Measurements from ENCODE around the gene GLB1L2. TPM values are rescaled to one million over a fixed set of nuclear protein-coding genes. Genes with fewer than 3 reads are reported as not detected.
A peak's percentile ranks its signal among the peaks of the same experiment; 100 is the strongest.

The GLB1L2 gene, protein sequence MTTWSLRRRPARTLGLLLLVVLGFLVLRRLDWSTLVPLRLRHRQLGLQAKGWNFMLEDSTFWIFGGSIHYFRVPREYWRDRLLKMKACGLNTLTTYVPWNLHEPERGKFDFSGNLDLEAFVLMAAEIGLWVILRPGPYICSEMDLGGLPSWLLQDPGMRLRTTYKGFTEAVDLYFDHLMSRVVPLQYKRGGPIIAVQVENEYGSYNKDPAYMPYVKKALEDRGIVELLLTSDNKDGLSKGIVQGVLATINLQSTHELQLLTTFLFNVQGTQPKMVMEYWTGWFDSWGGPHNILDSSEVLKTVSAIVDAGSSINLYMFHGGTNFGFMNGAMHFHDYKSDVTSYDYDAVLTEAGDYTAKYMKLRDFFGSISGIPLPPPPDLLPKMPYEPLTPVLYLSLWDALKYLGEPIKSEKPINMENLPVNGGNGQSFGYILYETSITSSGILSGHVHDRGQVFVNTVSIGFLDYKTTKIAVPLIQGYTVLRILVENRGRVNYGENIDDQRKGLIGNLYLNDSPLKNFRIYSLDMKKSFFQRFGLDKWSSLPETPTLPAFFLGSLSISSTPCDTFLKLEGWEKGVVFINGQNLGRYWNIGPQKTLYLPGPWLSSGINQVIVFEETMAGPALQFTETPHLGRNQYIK
- 0.18 and 0.24 TPM in 2 replicates for polyA plus RNA-seq (2013)

DNA sequence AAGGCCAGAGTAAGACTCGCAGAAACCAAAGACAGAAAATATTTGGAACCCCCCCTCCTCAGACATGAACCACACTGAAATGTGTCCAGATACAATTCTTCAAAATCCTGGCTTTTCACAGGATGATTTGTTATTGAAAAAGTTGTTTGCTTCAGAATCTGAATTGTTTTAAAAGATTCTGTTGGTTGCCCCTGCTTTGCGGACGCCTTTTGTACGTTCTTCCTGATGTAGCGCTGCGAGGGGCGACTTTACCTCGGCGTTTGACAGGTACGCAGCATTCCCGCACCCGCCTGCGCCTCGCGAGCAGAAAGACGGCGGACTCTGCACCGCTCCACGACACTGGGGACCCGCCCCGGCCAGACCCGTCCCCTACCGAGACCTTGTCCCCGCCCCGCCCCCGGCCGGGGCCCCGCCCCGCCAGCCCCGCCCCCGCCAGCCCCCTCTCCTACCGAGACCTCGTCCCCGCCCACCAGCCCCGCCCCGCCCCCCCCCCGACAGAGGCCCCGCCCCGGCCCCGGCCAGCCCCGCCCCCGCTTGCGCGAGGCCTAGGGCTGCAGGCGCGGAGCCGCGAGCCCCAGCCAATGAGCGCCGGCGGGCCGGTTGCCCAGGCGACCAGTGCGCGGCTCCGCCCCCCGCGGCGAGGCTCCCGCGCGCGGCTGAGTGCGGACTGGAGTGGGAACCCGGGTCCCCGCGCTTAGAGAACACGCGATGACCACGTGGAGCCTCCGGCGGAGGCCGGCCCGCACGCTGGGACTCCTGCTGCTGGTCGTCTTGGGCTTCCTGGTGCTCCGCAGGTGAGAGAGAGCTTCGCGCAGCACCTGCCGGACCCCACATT is at the start of gene GLB1L2:
Gene GLB1L2 (plus strand): TSS at position 635 of the 835 bp plus-strand sequence. CDS start 74 bp downstream, at position 709.
- no peak within 1 kb of the TSS for H2BK12ac ChIP-seq (ENCODE audit: low read length)
- WGBS (ENCODE audit: extremely low coverage, insufficient coverage, insufficient read length) = no CpG with 5 or more reads among the region's 80 CpGs
- H3K36me3 ChIP-seq (ENCODE audit: control insufficient read depth in 1 of 2, insufficient read depth in 2 of 2, low read length in 2 of 2) = no peaks in the 10 kb centered on the region

DNA sequence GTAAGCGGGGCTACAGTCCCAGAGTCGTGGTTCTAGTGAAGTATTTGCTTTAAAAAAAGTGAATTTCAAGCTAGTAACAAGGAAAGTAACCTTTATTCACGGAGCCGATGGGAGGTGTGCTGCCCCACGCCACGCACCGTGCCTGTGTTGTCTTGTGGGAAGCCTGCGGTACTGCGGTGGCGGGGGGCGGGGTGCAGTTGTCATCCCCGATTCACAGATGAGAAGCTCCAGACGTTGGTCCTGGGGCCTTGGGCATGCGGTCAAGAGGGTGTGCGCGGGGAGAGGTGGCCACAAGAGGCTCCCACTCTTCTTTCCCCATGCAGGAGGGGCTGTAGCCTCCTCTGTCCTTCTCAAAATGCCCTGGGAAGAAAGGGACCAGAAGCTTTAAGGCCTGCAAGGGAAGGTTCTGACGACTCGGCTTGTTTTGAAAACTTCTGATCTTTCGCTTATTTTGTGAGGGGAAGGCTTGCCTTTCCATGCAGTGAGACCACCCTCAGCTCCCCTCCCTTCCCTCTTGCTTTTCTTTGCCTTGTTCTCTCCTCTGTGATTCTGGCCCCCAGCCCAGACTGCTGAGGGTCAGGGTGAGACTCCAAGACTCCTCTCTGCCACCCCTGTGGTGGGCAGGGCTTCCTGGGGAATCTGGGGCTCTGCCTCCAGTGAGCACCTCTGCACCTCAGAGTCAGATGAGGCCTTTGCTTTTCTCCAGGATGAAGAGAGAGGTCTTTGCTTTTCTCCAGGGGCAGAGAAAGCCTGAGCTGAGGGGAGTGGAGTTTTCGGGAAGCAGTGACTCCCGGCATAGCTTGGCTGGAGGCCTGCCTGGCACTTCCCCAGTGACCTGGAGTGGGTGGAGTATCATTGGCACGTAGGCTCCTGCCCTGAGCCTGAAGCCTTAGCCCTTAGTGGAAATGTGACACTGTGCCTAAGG is 49.4 kb upstream of the GLB1L2 start:
- Histone ChIP-seq H3K14ac (ENCODE audit: low read length) (no peak overlapping the region), H4K8ac (ENCODE audit: low read depth, low read length) (no peak overlapping the region), H3K9me3 (ENCODE audit: insufficient read depth, low read depth, low read length) (peaks cover 4% of the 10 kb centered on the region), H3K4me1 (ENCODE audit: control insufficient read depth in 1 of 2, insufficient read depth in 2 of 2, low read length in 2 of 2) (no peaks in the 10 kb centered on the region), H2AK5ac (ENCODE audit: low read length) (no peak overlapping the region), H2BK12ac (ENCODE audit: low read length) (no peak overlapping the region), H3K18ac (ENCODE audit: low read length) (no peak overlapping the region), H4K12ac (ENCODE audit: low read depth, low read length) (no peak overlapping the region), H3K79me1 (ENCODE audit: low read length) (no peaks in the 10 kb centered on the region), H3K79me2 (ENCODE audit: control insufficient read depth, insufficient read depth, low read length, poor library complexity) (no peaks in the 10 kb centered on the region), H3K27me3 (ENCODE audit: insufficient read depth, low read length) (peaks cover 10% of the 10 kb centered on the region), H2BK5ac (ENCODE audit: low read depth, low read length, poor library complexity) (no peak overlapping the region), H3K4ac (ENCODE audit: low read depth, low read length) (no peak overlapping the region), H3K4me3 (ENCODE audit: low read depth, low read length) (no peak overlapping the region), H3K36me3 (ENCODE audit: control insufficient read depth in 1 of 2, insufficient read depth in 2 of 2, low read length in 2 of 2) (no peaks in the 10 kb centered on the region), H3K27ac (ENCODE audit: low read depth, low read length) (no peak overlapping the region), H2BK120ac (ENCODE audit: insufficient read depth, low read length, poor library complexity) (no peak overlapping the region), H3K4me2 (ENCODE audit: low read length) (no peak overlapping the region), H3K9ac (ENCODE audit: low read length) (no peak overlapping the region), H3K23ac (ENCODE audit: low read length) (no peak overlapping the region), H4K91ac (ENCODE audit: low read depth, low read length) (no peak overlapping the region), H2AFZ (ENCODE audit: insufficient read depth, low read length, poor library complexity) (no peak overlapping the region)
- no peak for DNase-seq
- no CpG with 5 or more reads among the region's 22 CpGs for WGBS (ENCODE audit: extremely low coverage, insufficient coverage, insufficient read length)

More for the DNA sequence above, at the start of gene GLB1L2:
- Histone ChIP-seq H3K18ac (ENCODE audit: low read length) (no peak within 1 kb of the TSS), H2BK5ac (ENCODE audit: low read depth, low read length, poor library complexity) (no peak within 1 kb of the TSS), H2BK120ac (ENCODE audit: insufficient read depth, low read length, poor library complexity) (no peak within 1 kb of the TSS), H3K4me3 (ENCODE audit: low read depth, low read length) (peak within 1 kb of the TSS; percentile 61), H4K8ac (ENCODE audit: low read depth, low read length) (no peak within 1 kb of the TSS), H4K91ac (ENCODE audit: low read depth, low read length) (no peak within 1 kb of the TSS), H3K79me2 (ENCODE audit: control insufficient read depth, insufficient read depth, low read length, poor library complexity) (no peaks in the 10 kb centered on the region), H3K14ac (ENCODE audit: low read length) (no peak within 1 kb of the TSS), H3K4me2 (ENCODE audit: low read length) (peak within 1 kb of the TSS; percentile 91), H2AK5ac (ENCODE audit: low read length) (no peak within 1 kb of the TSS), H3K9me3 (ENCODE audit: insufficient read depth, low read depth, low read length) (no peaks in the 10 kb centered on the region), H3K9ac (ENCODE audit: low read length) (no peak within 1 kb of the TSS), H3K4me1 (ENCODE audit: control insufficient read depth in 1 of 2, insufficient read depth in 2 of 2, low read length in 2 of 2) (peaks cover 5 to 7% of the 10 kb centered on the region in 2 experiments), H3K23ac (ENCODE audit: low read length) (no peak within 1 kb of the TSS), H4K12ac (ENCODE audit: low read depth, low read length) (peak within 1 kb of the TSS; percentile 7), H3K27me3 (ENCODE audit: insufficient read depth, low read length) (peaks cover 4% of the 10 kb centered on the region), H3K27ac (ENCODE audit: low read depth, low read length) (no peak within 1 kb of the TSS), H2AFZ (ENCODE audit: insufficient read depth, low read length, poor library complexity) (peak within 1 kb of the TSS; percentile 45), H3K4ac (ENCODE audit: low read depth, low read length) (no peak within 1 kb of the TSS), H3K79me1 (ENCODE audit: low read length) (no peaks in the 10 kb centered on the region)
- peak; percentile 63 to 73 for DNase-seq

DNA sequence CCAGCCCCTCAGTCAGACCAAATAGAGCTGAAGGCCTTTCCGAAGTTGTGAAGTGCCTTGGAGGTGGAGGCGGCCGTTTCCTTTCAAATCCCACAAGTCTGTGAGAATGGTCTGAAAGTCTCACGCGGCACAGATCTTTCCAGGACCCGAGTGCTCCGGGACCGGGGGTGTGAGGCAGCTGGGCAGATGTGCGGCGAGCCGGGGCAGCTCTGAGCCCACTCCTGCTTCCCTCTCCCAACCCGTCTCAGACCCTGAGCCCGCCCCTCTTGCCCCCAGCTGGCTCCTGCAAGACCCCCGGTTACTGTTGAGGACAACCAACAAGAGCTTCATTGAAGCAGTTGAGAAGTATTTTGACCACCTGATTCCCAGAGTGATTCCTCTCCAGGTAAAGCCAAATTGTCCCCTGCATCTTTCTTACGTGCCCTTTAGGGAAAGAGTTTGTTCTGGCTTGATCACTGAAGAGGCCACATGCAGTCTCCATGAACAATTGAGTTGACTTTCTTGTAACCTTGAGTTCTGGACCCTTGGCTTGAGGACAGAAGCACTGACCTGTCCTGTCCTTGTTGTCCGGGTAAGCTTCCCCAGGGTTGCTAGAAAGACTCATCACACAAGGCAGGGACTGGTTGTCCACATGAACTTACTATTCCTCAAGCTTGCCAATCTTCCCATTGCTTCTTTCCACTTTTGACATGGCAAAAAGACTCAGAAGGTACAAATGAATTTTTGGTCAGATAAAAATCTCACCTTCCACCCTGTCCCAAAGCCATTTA is 48.1 kb upstream of the GLB1L2 start:
- Histone ChIP-seq H3K18ac (ENCODE audit: low read length) (no peak overlapping the region), H3K27me3 (ENCODE audit: insufficient read depth, low read length) (no peaks in the 10 kb centered on the region), H3K14ac (ENCODE audit: low read length) (no peak overlapping the region), H3K4me1 (ENCODE audit: control insufficient read depth in 1 of 2, insufficient read depth in 2 of 2, low read length in 2 of 2) (no peaks in the 10 kb centered on the region), H3K4me3 (ENCODE audit: low read depth, low read length) (no peak overlapping the region), H4K8ac (ENCODE audit: low read depth, low read length) (no peak overlapping the region), H3K79me2 (ENCODE audit: control insufficient read depth, insufficient read depth, low read length, poor library complexity) (no peaks in the 10 kb centered on the region), H2AFZ (ENCODE audit: insufficient read depth, low read length, poor library complexity) (no peak overlapping the region), H3K4me2 (ENCODE audit: low read length) (no peak overlapping the region), H2BK120ac (ENCODE audit: insufficient read depth, low read length, poor library complexity) (no peak overlapping the region), H3K9ac (ENCODE audit: low read length) (no peak overlapping the region), H3K36me3 (ENCODE audit: control insufficient read depth in 1 of 2, insufficient read depth in 2 of 2, low read length in 2 of 2) (no peaks in the 10 kb centered on the region), H3K23ac (ENCODE audit: low read length) (no peak overlapping the region), H4K91ac (ENCODE audit: low read depth, low read length) (no peak overlapping the region), H2AK5ac (ENCODE audit: low read length) (no peak overlapping the region), H3K4ac (ENCODE audit: low read depth, low read length) (no peak overlapping the region), H4K12ac (ENCODE audit: low read depth, low read length) (no peak overlapping the region), H2BK5ac (ENCODE audit: low read depth, low read length, poor library complexity) (no peak overlapping the region), H3K79me1 (ENCODE audit: low read length) (no peaks in the 10 kb centered on the region), H3K9me3 (ENCODE audit: insufficient read depth, low read depth, low read length) (no peaks in the 10 kb centered on the region), H3K27ac (ENCODE audit: low read depth, low read length) (no peak overlapping the region), H2BK12ac (ENCODE audit: low read length) (no peak overlapping the region)
- no peak for DNase-seq
- no CpG with 5 or more reads among the region's 16 CpGs for WGBS (ENCODE audit: extremely low coverage, insufficient coverage, insufficient read length)

Data from trophoblast cell (in vitro differentiated cells and primary cell).